Type B pancreatic cell (in vitro differentiated cells): ENCODE data around the gene MS4A2. TPM values are rescaled to one million over a fixed set of nuclear protein-coding genes. Genes with fewer than 3 reads are reported as not detected.

Source experiments
- DNase-seq: peaks from one replicate; pipeline ENCODE4 v3.0.0; 2021; ENCODE audit warnings: mixed read lengths; ENCODE audit not compliant: unreplicated experiment; ENCODE audit errors: extremely low spot score
- H3K27ac Mint-ChIP-seq: 2 replicates; pipeline ENCODE4 v1.8.0; 2021; ENCODE audit warnings: mild to moderate bottlenecking, mixed read lengths
- H3K27me3 Mint-ChIP-seq: 2 replicates; pipeline ENCODE4 v1.8.0; 2021; ENCODE audit warnings: mixed read lengths
- H3K36me3 Mint-ChIP-seq: 2 replicates; pipeline ENCODE4 v1.8.0; 2021; ENCODE audit warnings: mixed read lengths
- H3K4me1 Mint-ChIP-seq: one replicate; pipeline ENCODE4 v1.8.0; 2021; ENCODE audit warnings: mixed read lengths; ENCODE audit not compliant: unreplicated experiment
- H3K4me3 Mint-ChIP-seq: 2 replicates; pipeline ENCODE4 v1.8.0; 2021; ENCODE audit warnings: mild to moderate bottlenecking, mixed read lengths
- H3K9me3 Mint-ChIP-seq: 2 replicates; pipeline ENCODE4 v1.8.0; 2021; ENCODE audit warnings: mixed read lengths
- CTCF ChIP-seq: fragments of 200-600 bp; sonication (generic); conservative IDR thresholded peaks from 2 replicates; pipeline ENCODE4 v1.5.0; 2021; ENCODE audit warnings: antibody characterized with exemption, mild to moderate bottlenecking
- total RNA-seq: library from RNA; stranded (reverse); gene quantifications from 2 replicates; pipeline ENCODE4 v1.2.1, GENCODE V29; 2021; ENCODE audit warnings: low replicate concordance

The MS4A2 gene
- total RNA-seq, 1 donor from 2014 or later: not detected

- Mint-ChIP-seq H3K27me3 (no peaks in the 10 kb centered on the region), H3K27ac (no peak overlapping the region), H3K36me3 (no peaks in the 10 kb centered on the region), H3K9me3 (no peaks in the 10 kb centered on the region), H3K4me1 (no peaks in the 10 kb centered on the region), H3K4me3 (no peak overlapping the region)
- no peak for TF ChIP-seq CTCF
- DNase-seq: no peak
Observed at GRCh38 chr11:60077981-60078380, 10.5 kb upstream of the MS4A2 start.

- no peak for DNase-seq
- Mint-ChIP-seq H3K9me3 (no peaks in the 10 kb centered on the region), H3K36me3 (no peaks in the 10 kb centered on the region), H3K27ac (no peak overlapping the region), H3K4me1 (no peaks in the 10 kb centered on the region), H3K4me3 (no peak overlapping the region), H3K27me3 (no peaks in the 10 kb centered on the region)
- TF ChIP-seq CTCF: no peak
Observed at GRCh38 chr11:60078745-60079144, 9.7 kb upstream of the MS4A2 start.

- Mint-ChIP-seq H3K9me3 (no peaks in the 10 kb centered on the region), H3K27me3 (no peaks in the 10 kb centered on the region), H3K4me1 (no peaks in the 10 kb centered on the region), H3K4me3 (no peak overlapping the region), H3K36me3 (no peaks in the 10 kb centered on the region), H3K27ac (no peak overlapping the region)
- TF ChIP-seq CTCF: no peak
- DNase-seq: no peak
Observed at GRCh38 chr11:60080535-60080934, 7.9 kb upstream of the MS4A2 start.

- no peak overlapping the region for H3K27ac Mint-ChIP-seq
- H3K36me3 Mint-ChIP-seq: no peaks in the 10 kb centered on the region
- H3K9me3 Mint-ChIP-seq: no peaks in the 10 kb centered on the region
- no peaks in the 10 kb centered on the region for H3K4me1 Mint-ChIP-seq
- no peak overlapping the region for H3K4me3 Mint-ChIP-seq
- H3K27me3 Mint-ChIP-seq: no peaks in the 10 kb centered on the region
- DNase-seq: no peak
- no peak for TF ChIP-seq CTCF
Observed at GRCh38 chr11:60084631-60085273, 3.7 kb upstream of the MS4A2 start.

GRCh38 chr11:60085909-60086308, 2.6 kb upstream of the MS4A2 start:
- no peak overlapping the region for H3K4me3 Mint-ChIP-seq
- H3K27me3 Mint-ChIP-seq: no peaks in the 10 kb centered on the region
- H3K27ac Mint-ChIP-seq: no peak overlapping the region
- H3K9me3 Mint-ChIP-seq: no peaks in the 10 kb centered on the region
- no peaks in the 10 kb centered on the region for H3K36me3 Mint-ChIP-seq
- no peak for TF ChIP-seq CTCF
- DNase-seq: no peak
- no peaks in the 10 kb centered on the region for H3K4me1 Mint-ChIP-seq

GRCh38 chr11:60087239-60087638, 1.2 kb upstream of the MS4A2 start:
- Mint-ChIP-seq H3K4me1 (no peaks in the 10 kb centered on the region), H3K4me3 (no peak overlapping the region), H3K36me3 (no peaks in the 10 kb centered on the region), H3K27ac (no peak overlapping the region), H3K9me3 (no peaks in the 10 kb centered on the region), H3K27me3 (no peaks in the 10 kb centered on the region)
- TF ChIP-seq CTCF: no peak
- no peak for DNase-seq
